IPS-18a (cell line): ENCODE results near the gene TPSG1.
"Not testable (repeated sequence)": the region's sequence is repeated elsewhere in the genome, so short reads cannot be mapped to it uniquely, and the experiment has no call there.

ENCODE experiments used
- H3K27ac ChIP-seq: one replicate; pipeline ENCODE4 v1.5.1; 2013; ENCODE audit warnings: low read length
- H3K27me3 ChIP-seq: one replicate; pipeline ENCODE4 v1.6.1; 2013; ENCODE audit warnings: mild to moderate bottlenecking, low read length; ENCODE audit not compliant: control insufficient read depth, insufficient read depth
- H3K36me3 ChIP-seq: one replicate; pipeline ENCODE4 v1.6.1; 2013; ENCODE audit warnings: low read depth, low read length; ENCODE audit not compliant: control insufficient read depth
- H3K4me1 ChIP-seq: one replicate; pipeline ENCODE4 v1.6.1; 2013; ENCODE audit warnings: low read depth, low read length; ENCODE audit not compliant: control insufficient read depth
- H3K4me3 ChIP-seq: one replicate; pipeline ENCODE4 v1.5.1; 2013; ENCODE audit warnings: low read length
- H3K9ac ChIP-seq: one replicate; pipeline ENCODE4 v1.6.1; 2013; ENCODE audit warnings: mild to moderate bottlenecking, low read length, moderate library complexity
- H3K9me3 ChIP-seq: one replicate; pipeline ENCODE4 v1.6.1; 2013; ENCODE audit warnings: low read depth, low read length; ENCODE audit not compliant: control insufficient read depth

TPSG1 gene

GRCh38 chr16:1225728-1226311 lies 752 bp upstream of the TPSG1 start:
- not testable (repeated sequence) for H3K36me3 ChIP-seq, H3K27me3 ChIP-seq, H3K4me1 ChIP-seq, H3K27ac ChIP-seq, H3K9me3 ChIP-seq, H3K9ac ChIP-seq, H3K4me3 ChIP-seq

GRCh38 chr16:1224558-1224957 lies 510 bp downstream of the TPSG1 start:
- peaks cover 7% of the 10 kb centered on the region for H3K27me3 ChIP-seq

GRCh38 chr16:1223355-1224214 lies 1.5 kb downstream of the TPSG1 start:
- H3K9ac ChIP-seq = no peak overlapping the region
- no peaks in the 10 kb centered on the region for H3K9me3 ChIP-seq
- peaks cover 7% of the 10 kb centered on the region for H3K27me3 ChIP-seq
- peaks cover 3% of the 10 kb centered on the region for H3K36me3 ChIP-seq
- H3K4me3 ChIP-seq = no peak overlapping the region
- no peak overlapping the region for H3K27ac ChIP-seq
- no peaks in the 10 kb centered on the region for H3K4me1 ChIP-seq

More at GRCh38 chr16:1224558-1224957, 510 bp downstream of the TPSG1 start:
- no peak overlapping the region for H3K4me3 ChIP-seq
- H3K9ac ChIP-seq = no peak overlapping the region
- H3K9me3 ChIP-seq = no peaks in the 10 kb centered on the region
- peaks cover 1% of the 10 kb centered on the region for H3K36me3 ChIP-seq
- no peaks in the 10 kb centered on the region for H3K4me1 ChIP-seq
- no peak overlapping the region for H3K27ac ChIP-seq

- Histone ChIP-seq H3K9ac (no peak overlapping the region), H3K4me1 (no peaks in the 10 kb centered on the region), H3K4me3 (no peak overlapping the region), H3K27ac (no peak overlapping the region), H3K36me3 (peaks cover 3% of the 10 kb centered on the region), H3K9me3 (no peaks in the 10 kb centered on the region), H3K27me3 (peaks cover 7% of the 10 kb centered on the region)
These were observed 2.3 kb downstream of the TPSG1 start for GRCh38 chr16:1222553-1223354.

- Histone ChIP-seq H3K4me3 (no peak overlapping the region), H3K36me3 (peaks cover 6% of the 10 kb centered on the region), H3K27me3 (peaks cover 7% of the 10 kb centered on the region), H3K4me1 (no peaks in the 10 kb centered on the region), H3K27ac (no peak overlapping the region), H3K9ac (no peak overlapping the region), H3K9me3 (no peaks in the 10 kb centered on the region)
These were observed 3.2 kb downstream of the TPSG1 start for GRCh38 chr16:1221628-1222552.

- H3K36me3 ChIP-seq = peaks cover 7% of the 10 kb centered on the region
- no peak overlapping the region for H3K27ac ChIP-seq
- no peak overlapping the region for H3K9ac ChIP-seq
- peaks cover 7% of the 10 kb centered on the region for H3K27me3 ChIP-seq
- H3K4me1 ChIP-seq = no peaks in the 10 kb centered on the region
- no peaks in the 10 kb centered on the region for H3K9me3 ChIP-seq
- H3K4me3 ChIP-seq = no peak overlapping the region
These were observed 4.0 kb downstream of the TPSG1 start for GRCh38 chr16:1220841-1221627.

- H3K9me3 ChIP-seq = no peaks in the 10 kb centered on the region
- no peaks in the 10 kb centered on the region for H3K4me1 ChIP-seq
- H3K9ac ChIP-seq = no peak overlapping the region
- no peak overlapping the region for H3K27ac ChIP-seq
- H3K36me3 ChIP-seq = peaks cover 9% of the 10 kb centered on the region
- no peak overlapping the region for H3K4me3 ChIP-seq
- H3K27me3 ChIP-seq = peaks cover 1% of the 10 kb centered on the region
These were observed 4.9 kb downstream of the TPSG1 start for GRCh38 chr16:1220098-1220728.

- no peaks in the 10 kb centered on the region for H3K27me3 ChIP-seq
- H3K4me3 ChIP-seq = no peak overlapping the region
- H3K9me3 ChIP-seq = no peaks in the 10 kb centered on the region
- no peak overlapping the region for H3K27ac ChIP-seq
- peaks cover 11% of the 10 kb centered on the region for H3K36me3 ChIP-seq
- H3K9ac ChIP-seq = no peak overlapping the region
- no peaks in the 10 kb centered on the region for H3K4me1 ChIP-seq
These were observed 6.0 kb downstream of the TPSG1 start for GRCh38 chr16:1218930-1219611.

GRCh38 chr16:1218061-1218929 lies 6.8 kb downstream of the TPSG1 start:
- no peak overlapping the region for H3K4me3 ChIP-seq
- H3K9ac ChIP-seq = no peak overlapping the region
- H3K4me1 ChIP-seq = no peaks in the 10 kb centered on the region
- no peaks in the 10 kb centered on the region for H3K9me3 ChIP-seq
- H3K27ac ChIP-seq = no peak overlapping the region
- H3K36me3 ChIP-seq = peaks cover 11% of the 10 kb centered on the region
- H3K27me3 ChIP-seq = no peaks in the 10 kb centered on the region
